ENCODE data around the gene LMAN2L.

LMAN2L gene

DNA sequence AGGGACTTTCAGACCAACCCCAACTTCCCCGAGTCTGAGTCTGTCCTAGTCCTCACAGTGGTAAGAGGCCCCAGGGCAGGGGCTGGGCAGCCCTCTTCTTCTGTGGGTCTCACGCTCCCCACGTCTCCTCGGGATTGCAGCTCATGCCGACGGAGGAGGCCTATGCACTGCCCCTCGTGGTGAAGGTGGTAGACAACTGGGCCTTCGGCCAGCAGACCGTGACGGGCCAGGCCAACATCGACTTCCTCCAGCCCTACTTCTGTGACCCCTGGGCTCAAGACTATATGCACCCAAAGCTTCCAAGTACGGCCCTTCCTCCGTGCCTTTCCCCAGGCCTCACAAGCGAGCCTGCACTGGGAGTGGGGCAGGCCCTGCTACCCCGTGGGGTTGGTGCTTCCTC lies 44.3 kb downstream of the LMAN2L start:
- no peaks in the 10 kb centered on the region for H3K36me3 ChIP-seq (ENCODE audit: control insufficient read depth, insufficient read depth, low read length)
- H3K4me3 ChIP-seq (ENCODE audit: insufficient read depth, low read depth, low read length) = no peak overlapping the region
- WGBS, 2 experiments = 89 to 93% methylated on average over 15 of the region's 15 CpGs
- H3K4me1 ChIP-seq (ENCODE audit: control insufficient read depth, insufficient read depth, low read length) = no peaks in the 10 kb centered on the region
- H3K27ac ChIP-seq (ENCODE audit: insufficient read depth, low read depth, low read length, poor library complexity, severe bottlenecking) = no peak overlapping the region
- H3K27me3 ChIP-seq (ENCODE audit: control insufficient read depth, insufficient read depth, low read length, poor library complexity, severe bottlenecking) = no peaks in the 10 kb centered on the region
- no peaks in the 10 kb centered on the region for H3K9me3 ChIP-seq (ENCODE audit: control insufficient read depth, low read length)

DNA sequence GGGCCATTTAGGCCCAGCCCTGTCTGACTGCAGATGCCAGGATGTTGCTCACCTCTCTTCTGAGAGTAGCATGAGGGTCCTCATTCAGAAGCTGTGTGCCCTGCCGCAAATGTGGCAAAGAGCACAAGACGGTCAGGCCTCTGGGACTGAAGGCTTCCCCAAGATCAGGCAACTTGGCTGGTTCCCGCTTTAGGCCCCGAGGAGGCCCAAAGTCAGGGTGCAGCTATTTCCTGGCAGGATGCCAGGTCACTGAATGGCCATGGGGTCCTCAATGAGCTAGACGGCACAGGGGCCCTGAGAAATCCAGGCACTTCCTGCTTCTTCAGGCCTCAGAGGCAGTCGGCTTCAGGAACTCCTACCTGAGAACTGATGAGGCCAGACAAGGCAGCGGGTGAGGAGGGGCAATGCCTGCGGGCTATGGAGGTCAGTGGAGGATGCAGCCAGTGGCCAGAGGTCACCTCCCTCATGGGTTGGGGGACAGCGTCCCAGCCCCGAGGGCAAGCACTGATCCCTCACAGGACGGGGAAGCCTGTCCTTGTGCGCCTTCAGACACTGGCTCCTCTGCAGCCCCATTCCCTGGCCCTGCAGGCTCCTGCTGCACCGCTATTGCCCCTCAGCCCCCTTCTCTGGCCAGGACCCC lies 44.9 kb downstream of the LMAN2L start:
- no peak overlapping the region for H3K27ac ChIP-seq (ENCODE audit: insufficient read depth, low read depth, low read length, poor library complexity, severe bottlenecking)
- H3K36me3 ChIP-seq (ENCODE audit: control insufficient read depth, insufficient read depth, low read length) = no peaks in the 10 kb centered on the region
- H3K27me3 ChIP-seq (ENCODE audit: control insufficient read depth, insufficient read depth, low read length, poor library complexity, severe bottlenecking) = no peaks in the 10 kb centered on the region
- H3K4me3 ChIP-seq (ENCODE audit: insufficient read depth, low read depth, low read length) = no peak overlapping the region
- H3K4me1 ChIP-seq (ENCODE audit: control insufficient read depth, insufficient read depth, low read length) = no peaks in the 10 kb centered on the region
- WGBS, 2 experiments = 93 to 95% methylated on average over 13 of the region's 13 CpGs
- H3K9me3 ChIP-seq (ENCODE audit: control insufficient read depth, low read length) = no peaks in the 10 kb centered on the region

DNA sequence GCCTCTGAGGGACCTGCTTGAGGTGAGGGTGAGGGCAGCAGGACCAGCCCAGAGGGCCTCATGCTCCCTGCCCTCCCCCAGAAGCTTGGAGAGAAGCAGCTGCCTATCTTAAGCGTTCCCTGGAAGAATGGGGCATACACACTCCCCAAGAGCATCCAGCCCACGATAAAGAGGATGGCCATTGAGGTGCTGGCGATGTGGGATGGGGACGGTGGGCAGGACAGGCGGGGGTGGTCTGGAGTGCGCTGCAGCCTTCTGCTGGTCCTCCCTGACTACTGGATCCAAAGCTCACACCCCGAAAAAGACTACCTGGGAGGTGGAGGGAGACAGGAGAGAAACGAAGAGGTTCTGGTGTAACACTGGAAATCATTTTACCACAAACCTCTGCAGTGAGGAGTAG lies 45.6 kb downstream of the LMAN2L start:
- 93 to 97% methylated on average over 8 of the region's 8 CpGs for WGBS, 2 experiments
- Histone ChIP-seq H3K27ac (ENCODE audit: insufficient read depth, low read depth, low read length, poor library complexity, severe bottlenecking) (no peak overlapping the region), H3K4me1 (ENCODE audit: control insufficient read depth, insufficient read depth, low read length) (no peaks in the 10 kb centered on the region), H3K4me3 (ENCODE audit: insufficient read depth, low read depth, low read length) (no peak overlapping the region), H3K27me3 (ENCODE audit: control insufficient read depth, insufficient read depth, low read length, poor library complexity, severe bottlenecking) (no peaks in the 10 kb centered on the region), H3K9me3 (ENCODE audit: control insufficient read depth, low read length) (no peaks in the 10 kb centered on the region), H3K36me3 (ENCODE audit: control insufficient read depth, insufficient read depth, low read length) (no peaks in the 10 kb centered on the region)

DNA sequence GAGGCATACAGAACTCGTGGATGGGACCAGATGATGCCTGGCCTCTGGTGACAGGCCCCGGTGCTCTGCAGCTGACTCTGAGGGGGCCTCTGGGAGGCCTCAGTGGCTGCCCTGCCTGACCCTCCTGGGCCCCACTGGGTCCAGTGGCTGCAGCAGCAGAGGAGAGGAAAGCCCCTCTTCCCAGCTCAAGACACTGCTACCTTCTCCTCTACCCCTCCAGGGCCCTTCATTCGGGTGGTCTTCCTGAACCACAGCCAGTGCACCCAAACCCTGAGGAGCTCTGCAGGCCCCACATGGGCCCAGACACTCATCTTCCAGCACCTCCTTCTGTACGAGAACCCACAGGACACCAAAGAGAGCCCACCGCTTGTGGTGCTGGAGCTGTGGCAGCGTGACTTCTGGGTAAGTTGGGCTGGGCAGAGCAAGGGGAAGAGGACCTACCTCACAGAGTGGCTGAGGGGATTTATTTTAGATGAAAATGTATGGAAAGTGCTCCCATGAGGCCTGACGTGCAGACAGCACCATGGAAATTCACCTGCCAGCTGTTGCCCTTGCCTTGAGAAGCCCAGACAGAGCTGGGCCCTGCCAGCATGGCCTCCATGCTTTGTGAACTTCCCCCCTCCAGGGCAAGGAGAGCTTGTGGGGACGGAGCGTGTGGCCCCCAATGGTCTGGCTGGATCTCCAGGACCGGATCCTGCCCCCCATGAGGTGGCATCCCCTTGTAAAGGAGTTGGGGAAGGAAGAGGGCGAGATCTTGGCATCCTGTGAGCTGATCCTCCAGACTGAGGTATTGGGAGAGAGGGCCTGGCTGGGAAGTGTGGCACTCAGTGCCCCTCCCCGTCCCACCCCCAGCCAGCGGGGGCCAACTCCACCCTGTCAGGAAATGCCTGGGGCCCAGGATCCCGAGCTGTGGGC lies 46.3 kb downstream of the LMAN2L start:
- Histone ChIP-seq H3K4me1 (ENCODE audit: control insufficient read depth, insufficient read depth, low read length) (no peaks in the 10 kb centered on the region), H3K9me3 (ENCODE audit: control insufficient read depth, low read length) (no peaks in the 10 kb centered on the region), H3K36me3 (ENCODE audit: control insufficient read depth, insufficient read depth, low read length) (no peaks in the 10 kb centered on the region), H3K27me3 (ENCODE audit: control insufficient read depth, insufficient read depth, low read length, poor library complexity, severe bottlenecking) (no peaks in the 10 kb centered on the region), H3K4me3 (ENCODE audit: insufficient read depth, low read depth, low read length) (no peak overlapping the region), H3K27ac (ENCODE audit: insufficient read depth, low read depth, low read length, poor library complexity, severe bottlenecking) (no peak overlapping the region)
- 87 to 89% methylated on average over 14 of the region's 14 CpGs for WGBS, 2 experiments

DNA sequence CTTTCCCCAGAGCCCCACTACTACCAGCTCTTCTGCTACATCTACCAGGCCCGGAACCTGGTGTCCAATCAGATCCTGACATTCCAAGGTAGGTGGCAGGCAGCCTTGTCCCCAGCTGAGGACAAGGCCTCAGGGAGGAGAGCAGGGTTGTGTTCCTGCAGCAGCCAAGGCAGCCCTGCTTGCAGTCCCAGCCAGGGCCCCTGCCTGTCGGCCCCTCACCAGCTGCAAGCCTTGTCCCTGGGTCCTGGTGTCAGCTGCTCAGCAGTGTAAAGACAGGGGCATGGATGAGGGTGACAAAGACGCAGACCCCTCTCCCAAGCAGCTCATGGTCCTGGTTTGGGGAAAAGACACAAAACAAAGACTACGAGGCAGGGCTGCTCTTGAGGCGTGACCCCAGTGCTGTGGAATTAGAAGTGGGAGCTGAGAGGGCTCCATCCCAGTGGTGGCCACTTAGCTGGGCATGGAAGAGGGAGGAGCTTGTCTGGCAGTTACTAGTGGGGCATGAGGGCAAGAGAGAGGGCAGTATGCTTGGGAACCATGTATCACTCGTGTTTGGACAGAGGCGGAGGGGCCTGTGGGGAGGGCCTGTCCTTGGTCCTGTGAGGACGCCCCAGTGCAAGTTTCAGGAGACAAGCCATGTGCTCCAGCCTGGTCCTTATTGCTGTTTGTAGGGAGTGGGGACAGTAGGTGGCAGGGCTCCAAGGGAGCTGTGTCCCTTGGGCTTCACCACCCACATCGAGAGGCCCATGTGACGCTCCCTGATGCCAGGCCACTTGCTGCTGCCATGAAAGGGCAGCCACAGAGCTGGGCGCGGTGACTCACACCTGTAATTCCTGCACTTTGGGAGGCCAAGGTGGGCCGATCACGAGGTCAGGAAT lies 47.5 kb downstream of the LMAN2L start:
- Histone ChIP-seq H3K36me3 (ENCODE audit: control insufficient read depth, insufficient read depth, low read length) (no peaks in the 10 kb centered on the region), H3K27ac (ENCODE audit: insufficient read depth, low read depth, low read length, poor library complexity, severe bottlenecking) (no peak overlapping the region), H3K4me3 (ENCODE audit: insufficient read depth, low read depth, low read length) (no peak overlapping the region), H3K4me1 (ENCODE audit: control insufficient read depth, insufficient read depth, low read length) (peaks cover 4% of the 10 kb centered on the region), H3K9me3 (ENCODE audit: control insufficient read depth, low read length) (no peaks in the 10 kb centered on the region), H3K27me3 (ENCODE audit: control insufficient read depth, insufficient read depth, low read length, poor library complexity, severe bottlenecking) (no peaks in the 10 kb centered on the region)
- 93% methylated on average over 14 of the region's 14 CpGs for WGBS, 2 experiments

DNA sequence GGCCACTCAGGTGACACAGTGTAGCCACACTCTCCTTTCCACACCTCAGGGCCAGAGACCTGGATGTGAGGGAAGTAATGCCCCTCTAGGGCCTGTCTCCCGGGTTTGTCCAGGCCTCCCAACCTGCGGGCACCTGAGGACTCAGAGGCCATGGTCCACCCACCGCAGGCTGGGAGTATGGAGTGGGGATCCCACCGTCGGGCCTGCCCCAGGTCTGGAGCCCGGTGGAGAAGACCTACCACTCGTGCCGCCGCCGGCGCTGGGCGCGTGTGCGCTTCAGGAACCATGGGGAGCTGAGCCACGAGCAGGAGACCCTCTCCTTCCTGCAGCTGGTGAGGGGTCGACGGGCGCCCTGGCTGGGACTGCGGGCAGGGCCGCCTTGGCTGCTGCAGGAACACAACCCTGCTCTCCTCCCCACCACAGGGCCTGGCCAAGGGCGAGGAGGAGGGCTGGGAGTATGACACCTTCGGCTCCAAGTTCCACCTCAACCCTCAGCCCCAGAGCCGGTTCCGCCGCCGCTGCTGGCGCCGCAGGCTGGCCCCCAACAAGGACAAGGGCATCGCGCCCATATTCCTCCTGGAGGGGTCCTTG lies 48.7 kb downstream of the LMAN2L start:
- WGBS, 2 experiments = 95% methylated on average over 30 of the region's 30 CpGs
- H3K9me3 ChIP-seq (ENCODE audit: control insufficient read depth, low read length) = no peaks in the 10 kb centered on the region
- no peaks in the 10 kb centered on the region for H3K27me3 ChIP-seq (ENCODE audit: control insufficient read depth, insufficient read depth, low read length, poor library complexity, severe bottlenecking)
- no peak overlapping the region for H3K27ac ChIP-seq (ENCODE audit: insufficient read depth, low read depth, low read length, poor library complexity, severe bottlenecking)
- no peak overlapping the region for H3K4me3 ChIP-seq (ENCODE audit: insufficient read depth, low read depth, low read length)
- peaks cover 4% of the 10 kb centered on the region for H3K4me1 ChIP-seq (ENCODE audit: control insufficient read depth, insufficient read depth, low read length)
- no peaks in the 10 kb centered on the region for H3K36me3 ChIP-seq (ENCODE audit: control insufficient read depth, insufficient read depth, low read length)

DNA sequence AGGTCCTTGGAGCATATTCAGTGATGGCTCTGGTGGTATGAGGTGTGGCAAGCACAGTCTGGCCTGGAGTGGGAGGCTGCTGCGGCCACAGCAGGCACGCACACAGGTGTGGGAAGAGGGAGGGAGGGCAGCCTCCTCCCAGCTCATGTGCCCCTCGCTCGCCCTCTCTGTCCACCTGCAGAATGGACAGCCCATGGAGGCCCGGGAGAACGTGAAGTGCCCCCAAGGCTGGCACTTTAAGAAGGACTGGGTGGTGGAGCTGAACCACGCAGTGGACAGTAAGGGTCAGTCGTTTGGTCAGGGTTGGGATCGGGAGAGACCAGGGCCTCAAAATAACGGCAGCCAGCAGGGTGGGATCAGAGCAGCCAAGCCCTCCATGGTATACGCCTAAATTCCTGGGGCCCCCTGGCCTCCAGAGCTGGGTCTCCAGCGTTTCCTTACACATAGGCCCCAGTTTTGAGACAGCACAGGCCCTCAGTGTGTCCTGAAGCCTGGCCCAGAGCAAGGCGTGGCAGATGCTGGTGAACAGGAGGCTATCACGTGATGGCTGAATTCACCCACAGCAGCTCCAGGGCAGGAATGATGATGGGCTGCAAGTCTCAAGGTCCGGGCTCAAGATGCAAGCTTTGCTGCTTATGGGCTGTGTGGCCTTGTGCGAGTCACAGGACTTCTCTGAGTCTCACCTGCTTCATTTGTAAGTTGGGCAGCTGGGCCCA lies 49.4 kb downstream of the LMAN2L start:
- no peaks in the 10 kb centered on the region for H3K36me3 ChIP-seq (ENCODE audit: control insufficient read depth, insufficient read depth, low read length)

DNA sequence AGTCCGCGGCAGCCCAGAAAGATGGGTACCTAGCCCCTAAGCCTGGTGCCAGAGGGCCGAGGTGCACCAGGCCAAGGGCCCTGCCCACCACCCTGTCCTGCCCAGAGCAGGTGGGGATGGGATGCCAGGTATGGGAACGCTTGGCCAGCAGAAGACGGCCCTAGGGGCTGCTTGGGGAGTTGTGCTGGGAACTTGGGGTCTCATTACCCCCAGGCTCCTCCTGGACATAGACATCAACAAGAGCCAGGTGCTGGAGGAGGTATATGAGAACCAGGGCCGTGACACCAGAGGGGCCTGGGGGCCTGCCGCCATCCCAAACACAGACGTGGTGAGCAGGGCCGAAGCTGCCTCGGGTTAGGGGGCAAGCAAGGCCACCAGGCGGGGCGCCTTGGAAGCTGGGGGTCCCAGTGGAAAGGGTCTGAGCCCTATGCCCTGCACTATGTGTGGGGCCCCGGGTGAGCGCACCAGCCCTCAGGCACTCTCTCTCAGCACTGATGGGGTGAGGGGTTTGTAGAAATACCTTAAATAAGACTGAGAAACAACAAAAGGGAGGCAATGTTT lies 50.4 kb downstream of the LMAN2L start:
- Histone ChIP-seq H3K4me3 (ENCODE audit: insufficient read depth, low read depth, low read length) (no peak overlapping the region), H3K9me3 (ENCODE audit: control insufficient read depth, low read length) (no peaks in the 10 kb centered on the region), H3K4me1 (ENCODE audit: control insufficient read depth, insufficient read depth, low read length) (peaks cover 4% of the 10 kb centered on the region), H3K27ac (ENCODE audit: insufficient read depth, low read depth, low read length, poor library complexity, severe bottlenecking) (no peak overlapping the region), H3K27me3 (ENCODE audit: control insufficient read depth, insufficient read depth, low read length, poor library complexity, severe bottlenecking) (no peaks in the 10 kb centered on the region), H3K36me3 (ENCODE audit: control insufficient read depth, insufficient read depth, low read length) (no peaks in the 10 kb centered on the region)
- 93% methylated on average over 14 of the region's 14 CpGs for WGBS, 2 experiments

More for the DNA sequence above, 49.4 kb downstream of the LMAN2L start:
- no peak overlapping the region for H3K27ac ChIP-seq (ENCODE audit: insufficient read depth, low read depth, low read length, poor library complexity, severe bottlenecking)
- H3K4me1 ChIP-seq (ENCODE audit: control insufficient read depth, insufficient read depth, low read length) = peaks cover 4% of the 10 kb centered on the region
- no peak overlapping the region for H3K4me3 ChIP-seq (ENCODE audit: insufficient read depth, low read depth, low read length)
- WGBS, 2 experiments = 93 to 94% methylated on average over 16 of the region's 16 CpGs
- no peaks in the 10 kb centered on the region for H3K27me3 ChIP-seq (ENCODE audit: control insufficient read depth, insufficient read depth, low read length, poor library complexity, severe bottlenecking)
- no peaks in the 10 kb centered on the region for H3K9me3 ChIP-seq (ENCODE audit: control insufficient read depth, low read length)

DNA sequence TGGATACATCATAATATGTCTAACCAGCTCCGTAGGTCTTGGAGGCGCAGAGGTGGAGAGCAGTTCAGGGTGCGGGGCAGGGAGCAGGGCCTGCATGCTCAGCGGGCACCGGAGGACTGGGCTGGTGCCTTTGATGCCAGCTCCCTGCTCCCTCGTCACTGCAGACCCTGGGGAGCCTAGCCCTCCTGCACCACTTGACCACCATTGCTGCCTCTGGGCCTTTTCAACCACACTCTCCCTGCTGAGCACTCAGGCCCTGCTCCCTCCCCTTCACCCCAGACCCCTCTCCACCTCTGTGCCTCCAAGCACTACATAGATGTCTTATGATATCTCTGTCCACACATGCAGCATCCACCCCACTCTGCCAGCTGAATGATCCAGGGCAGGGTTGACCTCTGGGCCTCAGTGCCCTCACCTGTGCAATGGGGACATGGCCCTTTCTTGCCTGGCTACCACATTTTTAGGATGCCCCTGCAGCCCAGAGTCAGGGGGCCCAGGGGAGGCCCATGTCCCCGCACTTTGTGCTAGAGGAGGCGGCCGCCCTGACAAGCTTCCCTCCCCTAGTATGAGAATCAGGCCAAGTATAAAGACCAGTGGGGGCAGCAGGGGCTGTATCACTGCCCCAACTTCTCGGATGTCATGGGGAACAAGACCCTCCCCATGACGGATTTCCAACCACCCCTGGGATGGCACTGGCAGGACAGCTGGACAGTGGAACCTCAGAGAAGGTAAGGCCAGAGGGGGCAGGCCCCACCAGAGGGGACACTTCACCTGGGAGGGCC lies 51.0 kb downstream of the LMAN2L start:
- no peak overlapping the region for H3K27ac ChIP-seq (ENCODE audit: insufficient read depth, low read depth, low read length, poor library complexity, severe bottlenecking)
- no peaks in the 10 kb centered on the region for H3K36me3 ChIP-seq (ENCODE audit: control insufficient read depth, insufficient read depth, low read length)
- H3K4me1 ChIP-seq (ENCODE audit: control insufficient read depth, insufficient read depth, low read length) = peaks cover 4% of the 10 kb centered on the region
- no peaks in the 10 kb centered on the region for H3K9me3 ChIP-seq (ENCODE audit: control insufficient read depth, low read length)
- no peak overlapping the region for H3K4me3 ChIP-seq (ENCODE audit: insufficient read depth, low read depth, low read length)
- WGBS, 2 experiments = 93% methylated on average over 11 of the region's 11 CpGs
- no peaks in the 10 kb centered on the region for H3K27me3 ChIP-seq (ENCODE audit: control insufficient read depth, insufficient read depth, low read length, poor library complexity, severe bottlenecking)

Data from ectodermal cell (in vitro differentiated cells).